Stimulated activated CD8-positive, alpha-beta memory T cell treated with anti-CD3 and anti-CD28 coated beads, Interleukin-2, amount 100 ng/mL, for 1 hour (primary cell): ENCODE results near the gene MFSD1.

ENCODE experiments used
- DNase-seq, 2 donors: peaks; one replicate each; pipeline ENCODE4 v3.0.0-alpha.2; 2020; ENCODE audit warnings: low read depth in 2 of 2

Gene MFSD1

GRCh38 chr3:158801696-158802408, at the start of gene MFSD1:
Gene MFSD1, plus strand, starts transcription at chr3:158802054. Its CDS starts 99 bp downstream, at chr3:158802153.
- peak; percentile 75 to 79 for DNase-seq

DNA sequence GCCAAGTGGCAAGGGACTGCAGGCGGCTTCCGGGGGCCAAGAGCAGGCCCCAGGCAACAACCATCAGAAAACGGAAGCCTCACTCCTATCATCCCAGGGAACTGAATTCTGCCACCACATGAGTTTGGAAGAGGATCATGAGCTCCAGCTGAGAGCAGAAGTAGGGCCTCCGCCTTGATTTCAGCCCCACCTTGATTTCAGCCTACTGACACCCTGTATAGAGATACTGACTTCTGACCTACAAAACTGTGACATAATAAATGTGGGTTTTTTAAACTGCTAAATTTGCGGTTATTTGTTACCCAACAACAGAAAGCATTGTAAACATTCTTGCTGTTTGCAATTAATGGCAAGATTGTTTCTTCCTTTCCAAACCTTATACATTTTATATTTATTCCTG, 48.0 kb upstream of the MFSD1 start:
- no peak for DNase-seq

DNA sequence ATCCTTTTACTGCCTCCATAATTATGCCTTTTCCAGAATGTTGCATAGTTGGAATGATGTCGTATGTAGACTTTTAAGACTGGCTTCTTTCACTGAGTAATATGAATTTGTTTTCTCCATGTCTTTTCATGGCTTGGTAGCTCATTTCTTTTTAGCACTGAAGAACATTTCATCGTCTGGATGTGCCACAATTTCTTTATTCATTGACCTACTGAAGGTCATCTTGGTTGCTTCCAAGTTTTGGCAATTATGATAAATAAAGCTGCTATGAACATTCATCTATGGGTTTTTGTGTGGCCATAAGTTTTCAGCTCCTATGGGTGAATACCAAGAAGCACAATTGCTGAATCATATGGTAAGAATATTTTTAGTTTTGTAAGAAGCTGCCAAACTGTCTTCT, 46.4 kb upstream of the MFSD1 start:
- no peak for DNase-seq

GRCh38 chr3:158761350-158761749, 40.5 kb upstream of the MFSD1 start:
- DNase-seq: no peak

GRCh38 chr3:158762701-158763100, 39.2 kb upstream of the MFSD1 start:
- DNase-seq: no peak

- DNase-seq: no peak
Measured at GRCh38 chr3:158763421-158763820, 38.4 kb upstream of the MFSD1 start.

GRCh38 chr3:158765518-158766205, 36.2 kb upstream of the MFSD1 start:
- no peak for DNase-seq

DNA sequence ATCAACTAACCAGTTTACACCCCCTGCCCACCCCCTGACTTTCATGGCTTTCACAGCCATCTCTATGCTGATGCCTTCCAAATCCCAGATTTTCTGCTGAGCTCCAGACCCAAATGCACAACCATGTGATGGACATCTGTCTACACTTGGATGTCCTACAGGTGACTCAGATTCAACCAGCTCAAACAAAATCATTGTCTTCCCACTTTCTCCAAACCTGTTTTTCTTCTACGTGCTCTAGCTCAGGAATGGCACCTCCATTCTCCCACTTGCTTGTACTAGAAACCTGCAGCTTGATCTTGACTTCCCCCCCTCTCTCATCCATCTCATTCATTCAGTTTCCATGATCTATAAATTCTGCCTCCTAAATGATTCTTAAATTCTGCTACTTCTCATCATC, 35.5 kb upstream of the MFSD1 start:
- no peak for DNase-seq

DNA sequence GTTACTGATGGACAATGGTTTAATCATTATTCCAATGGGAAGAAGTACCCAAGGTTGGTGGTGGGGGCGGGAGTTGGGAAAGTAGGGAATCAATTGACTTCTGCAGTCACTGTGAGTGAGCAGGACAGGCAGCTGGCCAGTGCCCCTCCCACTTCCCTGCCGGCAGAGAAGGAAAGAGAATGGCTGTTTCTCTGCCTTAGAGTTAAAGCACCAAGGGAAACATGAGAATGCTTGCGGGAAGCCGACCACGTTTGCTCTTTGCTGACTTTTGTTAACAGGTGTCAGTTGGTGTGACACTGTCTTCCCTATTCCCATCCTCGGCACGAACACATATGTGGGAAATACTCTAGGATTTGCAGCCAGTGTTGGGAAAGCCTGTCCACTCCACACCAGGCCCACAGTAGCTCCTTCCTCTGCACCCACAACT, 33.5 kb upstream of the MFSD1 start:
- DNase-seq: no peak

DNA sequence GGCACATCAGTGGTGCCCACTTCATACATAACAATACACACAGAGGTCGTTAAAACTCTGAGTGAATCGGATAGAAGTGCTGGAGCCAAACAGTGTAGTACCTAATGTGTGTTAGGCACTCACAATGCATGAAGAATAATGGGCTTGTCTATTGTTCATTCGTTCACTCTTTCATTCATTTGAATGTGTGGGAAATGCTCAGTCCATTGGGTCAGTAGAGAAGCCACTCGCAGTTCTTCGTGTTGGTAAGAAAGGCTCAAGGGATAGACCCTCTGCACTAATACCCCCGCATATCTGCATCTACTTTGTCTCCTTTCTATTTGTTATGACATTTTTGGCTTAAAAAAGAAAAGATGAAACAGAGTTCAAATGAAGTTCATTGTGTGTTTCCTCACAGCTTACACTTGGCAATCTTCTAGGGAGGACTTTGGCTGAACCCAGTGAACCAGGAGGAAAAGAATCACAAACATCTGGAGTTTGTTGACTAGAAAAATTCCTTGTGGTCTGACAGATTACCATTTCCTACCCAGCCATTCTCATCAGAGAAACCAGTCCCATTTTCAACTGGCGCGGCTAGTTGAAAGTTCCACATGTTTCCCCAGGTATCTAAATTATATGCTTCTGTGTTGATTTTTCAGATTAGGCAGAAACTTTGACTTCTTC, 32.8 kb upstream of the MFSD1 start:
- DNase-seq: no peak

DNA sequence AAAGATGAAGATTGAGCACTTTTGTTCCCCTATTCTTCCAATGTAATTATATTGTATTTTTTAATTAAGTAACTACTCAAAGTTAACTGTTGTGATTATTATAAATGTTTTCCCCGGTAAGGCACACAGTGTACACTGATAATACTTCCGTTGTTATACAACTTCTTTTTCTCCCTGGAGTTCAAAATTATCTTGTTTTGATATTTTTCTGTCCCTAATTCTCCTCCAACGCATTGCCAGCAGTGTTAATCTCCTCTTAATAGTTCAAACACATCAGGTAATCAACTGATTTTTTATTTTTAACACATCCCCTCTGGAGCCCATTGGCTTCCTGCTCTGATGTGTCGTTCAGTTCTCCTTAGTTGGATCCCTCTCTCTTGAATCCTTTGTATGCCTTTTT, 32.3 kb upstream of the MFSD1 start:
- no peak for DNase-seq

GRCh38 chr3:158769952-158770740, 31.7 kb upstream of the MFSD1 start:
- DNase-seq: no peak

GRCh38 chr3:158770741-158771350, 31.0 kb upstream of the MFSD1 start:
- no peak for DNase-seq

DNA sequence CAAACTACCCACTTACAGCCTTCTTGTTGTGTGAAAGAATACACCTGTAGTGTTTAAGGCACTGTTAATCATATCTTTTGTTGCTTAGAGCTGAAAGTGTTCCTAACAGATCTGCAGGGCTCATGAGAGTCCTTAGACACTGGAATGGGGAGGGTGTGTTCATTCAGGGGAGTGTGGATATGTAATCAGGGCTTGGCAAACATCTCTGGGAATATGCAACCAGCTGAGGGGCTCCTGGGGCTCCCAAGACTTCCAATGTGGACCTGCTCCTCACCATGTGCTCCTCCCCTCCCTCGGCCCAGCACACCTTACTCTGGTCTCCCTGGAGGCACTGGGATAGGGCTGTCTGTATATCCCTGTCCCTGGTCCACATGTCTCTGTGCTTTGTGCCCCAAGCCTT, 30.3 kb upstream of the MFSD1 start:
- no peak for DNase-seq

- DNase-seq: no peak
Measured at GRCh38 chr3:158771982-158772381, 29.9 kb upstream of the MFSD1 start.

- DNase-seq: no peak
Measured at GRCh38 chr3:158773166-158773565, 28.7 kb upstream of the MFSD1 start.

- DNase-seq: no peak
Measured at GRCh38 chr3:158773845-158774830, 27.7 kb upstream of the MFSD1 start.

DNA sequence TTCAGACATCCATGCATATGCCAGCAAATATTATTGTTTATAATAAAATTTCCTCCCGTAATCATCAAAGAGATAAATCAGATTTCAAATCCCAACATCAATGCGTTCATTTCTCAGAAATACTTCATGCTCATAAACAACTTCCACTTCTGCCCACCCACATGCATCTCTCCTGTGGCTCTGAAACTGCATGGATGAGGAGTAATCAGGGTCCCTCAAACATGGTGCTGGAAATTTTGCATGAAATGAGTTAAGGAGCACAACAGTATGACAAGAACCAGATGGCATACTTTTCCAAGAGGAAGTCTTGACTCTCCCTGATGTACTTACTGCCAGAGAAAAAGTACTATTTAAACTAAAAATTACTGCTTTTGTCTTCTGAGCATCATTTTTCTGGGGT, 26.9 kb upstream of the MFSD1 start:
- DNase-seq: no peak

DNA sequence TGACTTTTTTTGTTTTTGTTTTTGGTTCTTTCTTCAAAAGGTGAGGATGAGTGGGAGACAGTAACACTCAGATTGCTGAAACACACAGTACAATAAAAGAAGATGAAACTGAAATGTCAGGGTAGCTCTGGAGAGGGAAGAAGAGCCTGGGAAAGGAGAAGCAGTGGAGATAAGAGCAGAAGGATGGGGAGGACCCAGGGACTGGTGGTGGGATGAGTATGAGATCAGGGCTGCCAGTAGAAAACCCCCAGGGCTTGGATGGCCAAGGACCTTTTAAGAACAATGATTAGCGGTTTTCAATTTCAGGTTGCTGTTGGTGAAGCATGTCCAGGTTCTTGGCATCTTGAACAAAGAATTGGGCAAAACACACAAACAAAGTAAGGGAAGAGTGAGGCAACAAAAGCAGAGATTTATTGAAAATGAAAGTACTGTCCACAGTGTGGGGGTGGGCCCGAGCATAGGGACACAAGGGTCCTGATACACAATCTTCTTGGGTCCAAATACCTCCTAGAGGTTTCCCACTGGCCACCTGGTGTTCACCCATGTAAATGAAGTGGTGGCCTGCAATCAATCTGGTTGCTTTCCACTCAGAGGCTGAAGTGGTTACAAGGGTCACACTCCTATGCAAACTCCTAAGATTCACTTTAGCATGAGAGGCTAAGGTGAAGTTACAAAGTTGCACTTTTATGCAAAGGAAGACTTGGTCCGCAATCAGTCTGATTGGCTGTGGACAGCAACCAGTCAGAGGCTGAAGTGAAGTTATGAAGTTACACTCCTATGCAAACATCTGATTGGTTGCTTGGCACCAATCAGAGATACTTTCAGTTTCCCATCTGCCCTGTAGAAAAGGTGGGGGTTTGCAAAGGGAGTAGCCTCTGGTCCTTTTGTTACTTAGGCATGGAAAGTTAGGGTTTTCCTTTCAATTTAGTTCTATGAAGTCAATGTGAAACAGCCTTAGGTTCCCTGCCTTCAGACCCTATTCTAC, 26.1 kb upstream of the MFSD1 start:
- DNase-seq: no peak
